NB4 (cell line): ENCODE data around the gene RAG1.

Experiments used
- CTCF ChIP-seq: IDR thresholded peaks from one replicate; pipeline ENCODE4 v1.5.1; 2012; ENCODE audit warnings: low read depth, low read length
- MAX ChIP-seq: IDR thresholded peaks from 2 replicates; pipeline ENCODE4 v1.6.1; 2011; ENCODE audit warnings: low read depth, low read length

DNA sequence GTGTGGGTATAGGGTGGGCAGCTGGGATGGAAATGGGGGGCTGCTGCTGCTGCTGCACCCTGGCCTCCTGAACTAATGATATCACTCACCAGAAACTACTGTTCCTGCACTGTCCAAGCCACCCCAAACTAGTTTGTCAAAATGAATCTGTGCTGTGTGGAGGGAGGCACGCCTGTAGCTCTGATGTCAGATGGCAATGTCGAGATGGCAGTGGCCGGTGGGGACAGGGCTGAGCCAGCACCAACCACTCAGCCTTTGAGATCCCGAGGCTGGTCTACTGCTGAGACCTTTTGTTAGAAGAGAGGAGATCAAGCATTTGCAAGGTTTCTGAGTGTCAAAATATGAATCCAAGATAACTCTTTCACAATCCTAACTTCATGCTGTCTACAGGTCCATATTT, 1.3 kb downstream of the RAG1 start:
- TF ChIP-seq CTCF = no peak
- TF ChIP-seq MAX = no peak
